GM06990 (cell line): ENCODE data around the gene PDE8B.

Source experiments
- DNase-seq: peaks from one replicate; pipeline ENCODE4 v3.0.0-alpha.2; 2011; ENCODE audit not compliant: insufficient read length; ENCODE audit errors: extremely low read depth
- H3K27me3 ChIP-seq: replicated peaks from 2 replicates; pipeline ENCODE4 v1.6.0; 2011; ENCODE audit warnings: low read length; ENCODE audit not compliant: control insufficient read depth, insufficient read depth
- H3K36me3 ChIP-seq: 2 replicates; pipeline ENCODE4 v1.5.1; 2011; ENCODE audit warnings: low read length; ENCODE audit not compliant: control insufficient read depth, insufficient read depth
- H3K4me3 ChIP-seq: replicated peaks from 2 replicates; pipeline ENCODE4 v1.5.1; 2011; ENCODE audit warnings: low read depth, mild to moderate bottlenecking, control low read depth, low read length
- TF ChIP-seq, protein P1 (sequence below): IDR thresholded peaks from 2 replicates; pipeline ENCODE4 v1.5.1; 2011; ENCODE audit warnings: low read length, control low read depth, mild to moderate bottlenecking, inconsistent platforms; ENCODE audit not compliant: insufficient read depth, poor library complexity, severe bottlenecking

The PDE8B gene

DNA sequence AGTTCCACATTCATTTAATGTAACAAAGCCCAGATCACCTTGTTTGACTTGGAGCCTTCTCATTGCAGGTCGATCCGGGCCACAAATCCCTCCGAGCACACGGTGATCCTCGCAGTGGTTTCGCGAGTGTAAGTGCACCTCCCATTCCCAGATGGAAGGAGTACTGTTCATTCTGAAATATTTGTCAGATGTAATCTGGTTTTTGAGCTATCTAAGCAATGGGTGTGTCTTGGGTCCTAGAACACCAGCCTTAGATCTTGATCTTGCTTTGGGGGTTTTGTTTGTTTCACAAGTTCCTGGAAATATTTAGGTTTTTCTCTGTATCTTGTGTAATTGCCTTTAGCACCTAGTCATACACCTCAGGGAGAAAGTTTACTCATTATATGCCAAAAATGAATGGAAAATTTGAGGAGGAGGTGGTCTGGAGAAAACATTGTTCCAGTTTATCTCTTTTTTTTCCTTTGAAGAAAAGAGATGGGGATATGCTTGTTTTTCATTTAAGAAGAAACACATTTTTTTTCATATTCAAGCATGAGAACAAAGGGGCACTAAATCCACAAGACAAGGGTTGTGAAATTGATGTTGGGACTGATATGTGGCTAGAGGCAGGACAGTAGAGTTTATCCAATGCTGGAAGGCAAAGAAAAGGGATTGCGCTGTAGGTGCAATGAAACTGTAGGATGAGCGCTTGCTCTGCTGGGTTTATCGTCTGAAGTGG is 118.6 kb downstream of the PDE8B start:
- H3K36me3 ChIP-seq, result no peaks in the 10 kb centered on the region
- no peaks in the 10 kb centered on the region; the same call in 1 of the 2 replicates for H3K27me3 ChIP-seq
- TF ChIP-seq, protein P1, sequence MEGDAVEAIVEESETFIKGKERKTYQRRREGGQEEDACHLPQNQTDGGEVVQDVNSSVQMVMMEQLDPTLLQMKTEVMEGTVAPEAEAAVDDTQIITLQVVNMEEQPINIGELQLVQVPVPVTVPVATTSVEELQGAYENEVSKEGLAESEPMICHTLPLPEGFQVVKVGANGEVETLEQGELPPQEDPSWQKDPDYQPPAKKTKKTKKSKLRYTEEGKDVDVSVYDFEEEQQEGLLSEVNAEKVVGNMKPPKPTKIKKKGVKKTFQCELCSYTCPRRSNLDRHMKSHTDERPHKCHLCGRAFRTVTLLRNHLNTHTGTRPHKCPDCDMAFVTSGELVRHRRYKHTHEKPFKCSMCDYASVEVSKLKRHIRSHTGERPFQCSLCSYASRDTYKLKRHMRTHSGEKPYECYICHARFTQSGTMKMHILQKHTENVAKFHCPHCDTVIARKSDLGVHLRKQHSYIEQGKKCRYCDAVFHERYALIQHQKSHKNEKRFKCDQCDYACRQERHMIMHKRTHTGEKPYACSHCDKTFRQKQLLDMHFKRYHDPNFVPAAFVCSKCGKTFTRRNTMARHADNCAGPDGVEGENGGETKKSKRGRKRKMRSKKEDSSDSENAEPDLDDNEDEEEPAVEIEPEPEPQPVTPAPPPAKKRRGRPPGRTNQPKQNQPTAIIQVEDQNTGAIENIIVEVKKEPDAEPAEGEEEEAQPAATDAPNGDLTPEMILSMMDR, result no peak
- no peak overlapping the region for H3K4me3 ChIP-seq
- no peak for DNase-seq

DNA sequence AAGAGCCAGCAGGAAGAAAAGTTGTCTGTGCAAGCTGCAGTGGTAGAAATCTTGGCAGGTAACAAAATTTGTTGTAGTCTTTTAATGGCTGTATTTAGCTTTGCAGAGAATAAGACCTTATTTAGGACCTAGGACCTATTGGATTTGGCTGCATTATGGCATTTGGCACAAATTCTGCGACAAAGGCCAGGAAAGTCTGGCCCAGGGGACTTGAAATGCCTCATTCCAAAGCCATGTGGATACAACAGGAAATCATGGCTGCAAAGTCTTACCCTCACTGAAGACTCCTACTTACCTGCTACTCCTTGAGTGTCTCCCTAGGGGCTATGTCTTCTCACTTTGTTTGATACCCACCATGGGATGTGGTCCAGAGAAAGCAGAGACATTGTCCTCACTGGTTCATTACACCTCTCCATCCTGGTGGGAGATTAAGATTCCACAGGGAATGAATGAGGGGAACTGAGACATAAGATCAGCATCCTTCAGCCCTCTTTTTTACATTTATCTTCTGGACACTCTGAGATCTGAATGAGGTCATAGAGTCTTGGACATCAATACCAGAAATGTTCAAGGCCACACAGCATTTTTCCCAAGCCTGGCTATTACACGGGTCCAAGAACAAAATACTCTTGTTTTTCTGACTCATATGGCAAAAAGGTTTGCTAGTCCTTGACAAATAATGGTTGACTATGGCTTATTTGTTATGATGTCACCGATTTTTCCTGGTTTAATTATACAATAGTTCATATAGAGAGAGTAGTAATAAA is 119.4 kb downstream of the PDE8B start:
- TF ChIP-seq, protein P1, result no peak
- no peaks in the 10 kb centered on the region; the same call in 1 of the 2 replicates for H3K27me3 ChIP-seq

DNA sequence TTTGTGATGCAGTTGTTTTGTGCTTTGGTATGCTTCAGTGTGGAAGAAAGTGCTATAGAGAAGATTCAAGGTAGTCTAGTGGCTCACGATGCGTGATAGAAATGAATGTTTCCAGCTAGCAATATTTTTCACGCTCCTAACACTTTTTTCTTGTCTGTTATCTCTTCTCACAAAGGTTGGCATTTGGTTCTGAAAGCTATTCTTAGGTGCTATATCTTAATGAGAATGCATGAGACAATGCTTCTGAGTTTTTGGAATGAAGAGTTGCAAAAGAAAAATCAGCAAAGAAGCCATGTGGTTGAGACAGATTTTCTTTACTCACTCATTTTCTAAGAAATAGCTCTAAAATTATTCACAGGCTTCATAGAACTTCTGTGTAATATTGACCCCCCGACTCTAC is 122.6 kb downstream of the PDE8B start:
- Histone ChIP-seq H3K4me3 (no peak overlapping the region), H3K36me3 (no peaks in the 10 kb centered on the region), H3K27me3 (no peaks in the 10 kb centered on the region; the same call in 1 of the 2 replicates)
- DNase-seq, result no peak
- TF ChIP-seq, protein P1, result no peak

More for the DNA sequence above, 119.4 kb downstream of the PDE8B start:
- no peak for DNase-seq
- no peak overlapping the region for H3K4me3 ChIP-seq
- no peaks in the 10 kb centered on the region for H3K36me3 ChIP-seq

DNA sequence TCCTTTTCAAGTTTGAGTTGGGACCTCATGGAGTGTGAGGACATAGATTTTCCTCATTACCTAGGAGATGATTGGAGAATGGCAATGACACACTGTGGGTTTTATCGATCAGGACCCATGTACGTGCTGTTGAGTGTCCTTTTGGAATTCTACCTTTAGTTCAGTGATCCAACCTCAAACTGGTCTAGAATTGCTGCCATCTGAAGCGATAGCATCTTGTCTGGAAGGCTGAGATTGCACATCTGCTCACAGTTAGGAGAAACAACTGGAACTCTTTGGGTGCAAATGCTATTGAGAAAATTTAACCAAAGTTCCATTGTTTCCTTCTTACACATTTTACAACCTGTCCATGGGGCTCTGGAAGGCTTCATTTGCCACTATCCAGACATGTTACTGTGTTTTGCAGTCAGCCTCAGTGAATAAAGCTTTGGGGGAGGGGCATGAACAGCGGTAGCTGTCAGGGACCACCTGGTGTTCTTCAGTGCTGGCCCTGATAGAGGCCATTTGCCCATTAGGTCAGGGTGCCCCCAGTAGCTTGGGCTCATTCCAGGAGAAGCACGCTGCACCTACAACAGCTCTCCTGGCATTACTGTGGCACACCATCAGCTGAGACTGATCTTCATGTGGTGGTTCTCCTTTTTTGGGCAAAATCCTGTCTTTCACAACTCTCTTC is 123.1 kb downstream of the PDE8B start:
- no peak overlapping the region for H3K4me3 ChIP-seq
- no peaks in the 10 kb centered on the region for H3K36me3 ChIP-seq
- TF ChIP-seq, protein P1, result no peak
- DNase-seq, result no peak
- H3K27me3 ChIP-seq, result no peaks in the 10 kb centered on the region; the same call in 1 of the 2 replicates

DNA sequence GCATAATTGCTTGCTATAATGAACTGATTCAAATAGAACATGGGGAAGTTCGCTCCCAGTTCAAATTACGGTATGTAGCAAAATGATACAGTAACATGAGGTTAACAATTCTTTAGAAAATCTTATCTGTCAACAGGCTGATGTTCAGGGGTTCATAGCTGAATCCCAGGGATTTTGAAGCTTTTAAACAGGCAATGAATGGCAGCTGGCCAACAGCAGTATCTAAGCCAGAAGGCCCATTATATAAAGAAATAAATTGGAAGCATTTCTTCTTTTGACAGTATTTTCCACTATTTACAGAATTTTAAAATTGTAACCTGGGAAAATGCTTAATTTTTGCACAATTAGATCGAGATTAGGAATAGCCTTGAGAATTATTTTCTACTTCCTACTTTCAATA is 126.8 kb downstream of the PDE8B start:
- H3K4me3 ChIP-seq, result no peak overlapping the region
- no peak for DNase-seq
- no peaks in the 10 kb centered on the region for H3K27me3 ChIP-seq
- TF ChIP-seq, protein P1, result no peak
- H3K36me3 ChIP-seq, result no peaks in the 10 kb centered on the region
